Measurements from ENCODE around the gene CDKAL1.

DNA sequence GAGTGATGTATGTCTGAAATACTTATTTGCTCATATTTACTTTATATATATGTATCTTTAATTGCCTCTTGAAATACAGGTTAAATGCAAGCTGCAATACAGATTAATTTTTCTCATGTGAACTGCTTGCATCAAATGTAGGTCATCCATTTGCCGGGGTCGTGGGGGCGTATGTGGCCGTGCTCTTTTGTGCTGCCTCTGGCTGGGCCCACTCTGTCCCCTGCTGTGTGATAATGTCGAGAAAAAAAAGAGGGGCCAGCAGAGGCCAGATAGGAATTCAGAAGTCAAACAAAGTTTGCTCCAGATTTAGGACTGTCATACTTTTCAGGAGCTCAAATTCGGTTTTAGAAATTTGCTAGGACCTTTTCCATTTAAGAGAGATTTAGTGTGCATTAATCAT, 599.6 kb downstream of the CDKAL1 start:
- TF ChIP-seq, protein P1, sequence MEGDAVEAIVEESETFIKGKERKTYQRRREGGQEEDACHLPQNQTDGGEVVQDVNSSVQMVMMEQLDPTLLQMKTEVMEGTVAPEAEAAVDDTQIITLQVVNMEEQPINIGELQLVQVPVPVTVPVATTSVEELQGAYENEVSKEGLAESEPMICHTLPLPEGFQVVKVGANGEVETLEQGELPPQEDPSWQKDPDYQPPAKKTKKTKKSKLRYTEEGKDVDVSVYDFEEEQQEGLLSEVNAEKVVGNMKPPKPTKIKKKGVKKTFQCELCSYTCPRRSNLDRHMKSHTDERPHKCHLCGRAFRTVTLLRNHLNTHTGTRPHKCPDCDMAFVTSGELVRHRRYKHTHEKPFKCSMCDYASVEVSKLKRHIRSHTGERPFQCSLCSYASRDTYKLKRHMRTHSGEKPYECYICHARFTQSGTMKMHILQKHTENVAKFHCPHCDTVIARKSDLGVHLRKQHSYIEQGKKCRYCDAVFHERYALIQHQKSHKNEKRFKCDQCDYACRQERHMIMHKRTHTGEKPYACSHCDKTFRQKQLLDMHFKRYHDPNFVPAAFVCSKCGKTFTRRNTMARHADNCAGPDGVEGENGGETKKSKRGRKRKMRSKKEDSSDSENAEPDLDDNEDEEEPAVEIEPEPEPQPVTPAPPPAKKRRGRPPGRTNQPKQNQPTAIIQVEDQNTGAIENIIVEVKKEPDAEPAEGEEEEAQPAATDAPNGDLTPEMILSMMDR (conservative IDR thresholded peaks at IDR 0.05; ENCODE audit: low read length) = no peak
- TF ChIP-seq EZH2phosphoT487 (IDR thresholded peaks at IDR 0.05; ENCODE audit: borderline replicate concordance) = no peak
